RPMI8226 (cell line): ENCODE results near the gene CHST8.

Experiments
- DNase-seq: peaks from one replicate; pipeline ENCODE4 v3.0.0-alpha.2; 2015

Gene CHST8

DNA sequence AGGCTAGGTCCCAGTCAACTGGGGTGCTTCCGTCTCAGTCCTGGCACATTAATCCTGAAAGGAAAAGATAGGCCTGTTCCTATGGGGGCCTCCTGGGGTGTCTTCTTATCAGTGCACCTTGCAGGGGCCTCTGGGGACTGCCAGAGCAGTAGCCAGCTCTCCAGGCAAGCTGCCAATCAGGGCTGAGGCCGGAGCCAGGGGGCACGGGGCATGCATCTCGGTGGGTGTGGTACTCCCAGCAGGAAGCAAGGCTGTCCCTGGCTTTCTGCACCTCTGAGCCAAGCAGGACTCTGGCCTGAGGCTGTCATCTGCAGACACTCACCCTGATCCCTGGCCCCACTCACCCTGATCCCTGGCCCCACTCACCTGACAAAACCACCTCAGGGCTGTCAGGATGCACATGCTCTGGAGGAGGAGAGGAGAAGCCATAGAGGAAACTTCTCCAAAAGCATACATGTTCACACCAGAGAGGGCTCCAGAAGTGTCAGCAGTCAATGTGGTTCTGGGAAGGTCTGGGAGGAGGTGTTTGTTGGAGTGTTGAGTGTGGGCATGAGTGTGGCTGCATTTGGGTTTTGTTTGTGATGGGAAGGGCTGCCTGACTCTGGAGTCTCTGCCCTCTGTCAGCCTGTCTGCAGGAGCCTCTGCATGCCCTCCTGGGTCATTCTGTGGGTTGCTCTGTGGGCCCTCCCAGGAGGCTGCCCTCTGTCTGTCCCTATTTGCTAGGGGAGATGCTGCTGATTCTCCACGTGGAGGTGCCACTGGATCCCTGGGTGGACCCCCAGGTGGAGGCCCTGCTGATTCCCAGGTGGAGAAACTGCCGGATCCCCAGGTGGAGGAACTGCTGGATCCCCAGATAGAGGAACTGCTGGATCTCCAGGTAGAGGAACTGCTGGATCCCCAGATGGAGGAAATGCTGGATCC, 152.2 kb downstream of the CHST8 start:
- DNase-seq: no peak

DNA sequence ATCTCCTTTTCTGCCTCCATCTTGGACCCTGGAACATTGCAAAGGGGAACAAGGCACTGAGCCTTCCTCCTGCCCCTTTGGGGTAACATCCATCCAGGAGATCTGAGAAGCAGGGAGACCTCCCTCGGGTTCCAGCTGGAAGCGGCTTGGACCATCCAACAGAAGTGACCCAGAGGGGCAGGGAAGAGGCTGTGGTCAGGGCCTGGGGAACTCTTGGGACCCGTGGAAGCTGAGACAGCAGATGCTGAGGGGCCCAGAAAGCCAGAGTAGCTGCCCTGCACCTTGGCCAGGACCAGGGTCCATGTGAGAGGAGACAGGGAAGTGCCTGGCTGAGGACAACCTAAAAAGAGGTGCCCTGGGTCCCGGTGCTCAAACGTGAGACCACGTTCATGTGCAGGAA, 153.0 kb downstream of the CHST8 start:
- no peak for DNase-seq

DNA sequence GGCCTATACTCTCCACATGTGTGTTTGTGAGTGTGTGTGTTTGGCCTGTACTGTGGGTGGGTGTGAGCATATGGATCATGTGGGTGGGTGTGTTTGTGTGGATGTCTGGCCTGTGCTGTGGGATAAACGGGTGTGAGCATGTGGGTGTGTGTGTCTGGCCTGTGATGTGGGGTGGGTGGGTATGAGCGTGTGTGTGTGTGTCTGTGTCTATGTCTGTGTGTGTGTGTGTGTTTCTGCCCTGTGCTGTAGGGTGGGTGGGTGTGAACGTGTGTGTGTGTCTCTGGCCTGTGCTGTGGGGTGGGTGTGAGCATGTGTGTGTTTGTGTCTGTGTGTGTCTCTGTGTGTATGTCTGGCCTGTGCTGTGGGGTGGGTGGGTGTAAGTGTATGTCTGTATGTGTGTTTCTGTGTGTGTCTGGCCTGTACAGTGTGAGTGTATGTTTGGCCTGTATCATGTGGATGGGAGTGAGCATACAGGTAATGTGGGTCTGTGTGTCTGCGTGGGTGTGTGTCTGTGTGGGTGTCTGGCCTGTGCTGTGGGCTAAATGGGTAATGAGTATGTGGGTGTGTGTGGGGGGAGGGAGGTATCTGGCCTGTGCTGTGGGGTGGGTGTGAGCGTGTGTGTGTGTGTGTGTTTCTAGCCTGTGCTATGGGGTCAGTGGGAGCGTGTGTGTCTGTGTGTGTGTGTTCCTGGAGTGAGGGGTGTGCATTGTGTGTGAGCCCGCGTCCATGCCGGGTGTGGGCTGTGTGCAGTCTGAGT, 154.2 kb downstream of the CHST8 start:
- no peak for DNase-seq

DNA sequence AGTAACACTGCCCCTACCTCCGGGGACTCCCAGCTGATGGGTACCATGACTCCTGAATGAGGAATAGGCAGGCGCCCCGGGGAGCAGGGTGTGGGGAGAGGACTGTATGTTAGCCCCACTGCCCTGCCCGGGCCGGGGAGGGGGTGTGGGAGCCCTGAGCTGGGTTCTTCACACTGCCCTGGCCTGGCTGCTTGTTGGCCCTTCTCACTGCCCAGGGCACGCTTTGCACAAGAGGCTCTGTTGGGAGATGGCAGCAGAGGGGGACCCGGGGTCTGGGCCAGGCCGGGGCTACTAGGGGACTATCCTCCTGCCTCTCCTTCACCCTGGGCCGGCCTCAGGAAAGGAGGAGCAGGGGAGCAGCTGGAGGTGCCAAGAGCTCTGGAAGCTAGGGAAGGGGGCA, 155.6 kb downstream of the CHST8 start:
- no peak for DNase-seq

DNA sequence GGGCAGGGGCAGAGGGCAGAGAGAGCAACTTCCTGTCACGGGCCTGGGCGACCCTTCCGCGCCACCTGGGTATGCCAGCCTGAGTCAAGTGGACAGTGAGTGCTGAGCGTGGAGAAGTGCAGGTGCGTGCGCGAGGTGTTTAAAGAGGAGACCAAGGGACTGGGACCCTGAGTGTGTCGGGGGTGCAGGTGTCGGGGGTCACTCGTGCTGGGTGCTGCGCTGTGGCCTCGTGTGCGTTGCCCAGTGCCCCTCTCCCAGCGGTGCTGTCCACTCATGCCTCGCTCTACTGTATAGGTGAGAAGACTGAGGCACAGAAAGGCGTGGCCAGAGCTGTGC, 156.0 kb downstream of the CHST8 start:
- no peak for DNase-seq

DNA sequence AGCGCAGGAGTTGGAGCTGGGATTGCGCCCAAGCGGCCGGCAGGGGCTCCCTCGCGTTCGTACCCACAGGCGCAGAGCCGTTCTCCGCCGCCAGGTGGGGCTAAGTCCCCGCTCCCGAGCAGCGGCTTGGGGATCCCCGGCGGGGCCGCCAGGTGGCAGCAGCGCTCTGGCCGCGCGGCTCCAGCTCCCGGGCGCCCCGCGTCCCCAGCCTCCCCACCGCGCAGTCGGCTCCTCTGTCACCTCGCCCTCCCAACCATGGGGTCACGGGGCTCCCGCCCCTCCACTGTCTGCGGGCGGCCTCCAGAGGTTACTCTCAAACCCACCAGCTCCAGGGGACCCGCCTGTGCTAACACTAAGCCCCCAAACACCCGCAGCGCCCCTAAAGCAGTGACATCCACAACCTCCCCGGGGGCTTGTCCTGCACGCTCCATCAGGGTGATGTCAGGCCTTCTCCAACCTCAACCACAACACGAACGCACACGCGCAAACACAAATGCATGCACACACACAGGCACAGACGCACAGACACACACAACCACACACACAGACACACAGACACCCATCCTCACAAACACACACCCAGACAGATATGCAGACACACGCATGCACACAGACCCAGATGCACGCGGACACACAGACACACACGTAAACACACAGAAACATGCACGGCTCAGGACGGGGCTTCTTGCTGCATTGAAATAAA, 156.5 kb downstream of the CHST8 start:
- peak; percentile 83 for DNase-seq

- DNase-seq: no peak
These were observed 158.1 kb downstream of the CHST8 start for GRCh38 chr19:33779849-33780248.

- DNase-seq: no peak
These were observed 158.5 kb downstream of the CHST8 start for GRCh38 chr19:33780251-33780650.

GRCh38 chr19:33780746-33781145, 159.0 kb downstream of the CHST8 start:
- DNase-seq: peak; percentile 16

GRCh38 chr19:33781415-33781935, 159.7 kb downstream of the CHST8 start:
- no peak for DNase-seq

DNA sequence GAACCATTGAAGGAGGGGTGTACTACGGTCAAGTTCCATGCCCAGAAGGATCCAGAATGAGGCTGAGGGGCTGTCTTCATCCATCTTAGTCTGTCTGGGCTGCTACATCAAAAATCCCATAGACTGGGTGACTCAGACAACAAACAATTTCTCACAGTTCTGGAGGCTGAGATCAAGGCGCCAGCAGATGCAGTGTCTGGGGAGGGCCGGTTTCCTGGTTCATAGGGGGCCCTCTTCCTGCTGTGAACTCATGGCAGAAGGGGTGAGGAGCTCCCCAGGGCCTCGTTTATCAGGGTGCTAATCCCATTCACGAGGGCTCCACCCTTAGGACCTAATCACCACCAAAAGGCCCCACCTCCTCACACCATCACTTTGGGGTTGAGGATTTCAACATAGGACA, 160.2 kb downstream of the CHST8 start:
- DNase-seq: no peak

DNA sequence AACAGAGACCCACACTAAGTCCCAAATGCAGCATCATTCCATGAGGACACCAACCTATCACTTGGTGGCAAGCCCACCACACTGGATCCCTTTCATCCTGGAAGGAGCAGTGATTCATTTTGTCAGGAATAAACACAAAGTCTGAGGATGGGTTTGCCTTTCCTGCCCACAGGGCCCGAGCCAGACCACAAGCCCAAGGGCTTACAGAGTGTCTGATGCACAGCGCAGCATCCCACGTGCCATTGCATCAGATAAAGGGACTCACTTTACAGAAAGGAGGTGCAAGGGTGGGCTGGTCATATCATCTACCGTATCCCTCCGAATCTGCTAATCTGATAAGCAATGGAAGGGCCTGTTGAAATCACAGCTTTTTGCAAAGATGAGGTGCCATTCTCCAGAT, 162.7 kb downstream of the CHST8 start:
- no peak for DNase-seq

DNA sequence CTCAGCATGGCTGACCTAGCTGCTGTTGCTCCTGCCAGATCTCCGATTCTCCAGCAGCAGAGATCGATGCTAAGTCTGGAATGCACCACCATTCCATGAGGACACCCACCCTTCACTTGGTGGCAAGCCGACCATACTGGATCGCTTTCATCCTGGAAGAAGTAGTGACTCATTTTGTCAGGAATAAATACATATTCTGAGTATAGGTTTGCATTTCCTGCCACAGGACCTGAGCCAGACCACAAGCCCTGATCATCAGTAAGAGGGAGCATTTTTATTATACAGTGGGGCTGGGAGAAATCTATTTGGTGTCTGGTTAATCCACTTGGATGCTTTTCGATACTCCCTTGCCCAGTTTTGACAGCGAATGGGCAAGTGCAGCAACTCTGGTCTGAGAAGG, 164.0 kb downstream of the CHST8 start:
- no peak for DNase-seq

GRCh38 chr19:33788676-33789075, 166.9 kb downstream of the CHST8 start:
- DNase-seq: no peak

- no peak for DNase-seq
These were observed 167.6 kb downstream of the CHST8 start for GRCh38 chr19:33789344-33789743.

GRCh38 chr19:33794683-33795369, 173.1 kb downstream of the CHST8 start:
- no peak for DNase-seq

- peak; percentile 80 for DNase-seq
These were observed 173.8 kb downstream of the CHST8 start for GRCh38 chr19:33795370-33796163.

GRCh38 chr19:33796164-33796875, 174.6 kb downstream of the CHST8 start, which contains the start of gene KCTD15:
KCTD15 (plus strand) TSS chr19:33796870; CDS start chr19:33800455, 3,585 bp downstream.
- peak; percentile 60 for DNase-seq

- DNase-seq: peak; percentile 49
These were observed 176.3 kb downstream of the CHST8 start for GRCh38 chr19:33797802-33798671.

DNA sequence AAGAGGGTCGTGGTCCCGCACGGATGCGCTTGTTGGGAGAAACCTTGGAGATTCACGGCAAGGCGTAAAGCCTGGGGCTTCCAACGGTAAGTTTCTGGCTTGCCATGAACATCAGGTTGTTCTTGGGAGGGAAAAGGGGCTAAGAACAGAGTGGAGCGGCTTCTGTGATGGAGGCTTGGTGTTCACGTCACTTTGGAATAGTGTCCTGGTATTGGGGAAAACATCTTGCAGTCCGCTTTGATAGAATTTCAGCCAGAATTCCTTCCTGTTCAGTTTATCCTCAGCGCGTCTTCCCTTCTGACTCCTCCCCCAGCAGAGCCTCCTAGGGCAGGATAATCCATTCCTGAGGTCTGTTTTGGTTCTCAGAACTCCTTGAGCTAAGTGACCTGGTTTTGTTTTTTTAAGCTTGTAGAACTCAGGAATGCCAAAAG, 176.9 kb downstream of the CHST8 start:
- no peak for DNase-seq
